Calu3 (cell line): Measurements from ENCODE around the gene ZNF735. TPM values are rescaled to one million over a fixed set of nuclear protein-coding genes. Genes with fewer than 3 reads are reported as not detected.
"Not testable (repeated sequence)": the region's sequence is repeated elsewhere in the genome, so short reads cannot be mapped to it uniquely, and the experiment has no call there.

ENCODE experiments used
- BruUV-seq: library from RNA; stranded (reverse); fragments of 400-500 nt; replicated peaks from 2 replicates; lab custom pipeline; 2021; lab: Mats Ljungman, UMichigan
- CTCF ChIA-PET: fragments of 300-600 bp; sonication (Branson Sonifier 250); formaldehyde crosslinking; loops from one replicate; lab custom pipeline; 2022; ENCODE audit warnings: antibody characterized with exemption; lab: Charles Lee
- DNase-seq: peaks from one replicate; pipeline ENCODE4 v3.0.0; 2022
- H3K27ac Mint-ChIP-seq: one replicate; pipeline ENCODE4 v1.8.0; 2022; ENCODE audit warnings: mixed read lengths; ENCODE audit not compliant: unreplicated experiment
- H3K27me3 Mint-ChIP-seq: one replicate; pipeline ENCODE4 v1.8.0; 2022; ENCODE audit warnings: mixed read lengths; ENCODE audit not compliant: unreplicated experiment
- H3K36me3 Mint-ChIP-seq: one replicate; pipeline ENCODE4 v1.8.0; 2022; ENCODE audit warnings: mild to moderate bottlenecking, moderate library complexity, mixed read lengths; ENCODE audit not compliant: insufficient read depth, unreplicated experiment
- H3K4me1 Mint-ChIP-seq: one replicate; pipeline ENCODE4 v1.8.0; 2022; ENCODE audit warnings: mild to moderate bottlenecking, low read depth, mixed read lengths; ENCODE audit not compliant: unreplicated experiment
- H3K4me3 Mint-ChIP-seq: one replicate; pipeline ENCODE4 v1.8.0; 2022; ENCODE audit warnings: mild to moderate bottlenecking, low read depth, moderate library complexity, mixed read lengths; ENCODE audit not compliant: unreplicated experiment
- H3K9me3 Mint-ChIP-seq: one replicate; pipeline ENCODE4 v1.8.0; 2022; ENCODE audit warnings: low read depth, mixed read lengths; ENCODE audit not compliant: unreplicated experiment
- CTCF ChIP-seq: fragments of 200-600 bp; IDR thresholded peaks from one replicate; pipeline ENCODE4 v1.8.0; 2022; ENCODE audit warnings: antibody characterized with exemption; ENCODE audit not compliant: unreplicated experiment
- intact Hi-C: fragments of 100-400 bp; cut with micrococcal nuclease; formaldehyde crosslinking; loops from one replicate; pipeline ENCODE4 v1.10.0; 2022; ENCODE audit not compliant: unreplicated experiment
- total RNA-seq: library from RNA; stranded (reverse); gene quantifications from 2 replicates; pipeline ENCODE4 v1.2.3, GENCODE V29; 2022

Gene ZNF735
- total RNA-seq, 1 experiment from 2014 or later, result not detected

GRCh38 chr7:64223366-64223765 lies 16.4 kb downstream of the ZNF735 start:
- CTCF ChIA-PET, result no interaction called here
- Mint-ChIP-seq H3K9me3 (peaks cover 10% of the 10 kb centered on the region), H3K27me3 (no peaks in the 10 kb centered on the region), H3K4me1 (no peaks in the 10 kb centered on the region), H3K4me3 (no peak overlapping the region), H3K27ac (no peak overlapping the region), H3K36me3 (no peaks in the 10 kb centered on the region)
- no peak for TF ChIP-seq CTCF
- intact Hi-C loops, result no loop called here
- BruUV-seq, result no TSS peak
- no peak for DNase-seq

GRCh38 chr7:64228174-64228573 lies 21.2 kb downstream of the ZNF735 start, which contains the start of gene ZNF679:
Gene ZNF679, plus strand, starts transcription at chr7:64228474. Its CDS starts 20,644 bp downstream, at chr7:64249118.
- H3K27ac Mint-ChIP-seq, H3K27me3 Mint-ChIP-seq, H3K9me3 Mint-ChIP-seq, DNase-seq, BruUV-seq, intact Hi-C loops, H3K4me1 Mint-ChIP-seq, H3K36me3 Mint-ChIP-seq, CTCF ChIA-PET, H3K4me3 Mint-ChIP-seq: not testable (repeated sequence)

- H3K27ac Mint-ChIP-seq, result no peak overlapping the region
- intact Hi-C loops, result no loop called here
- H3K4me3 Mint-ChIP-seq, result no peak overlapping the region
- H3K36me3 Mint-ChIP-seq, result no peaks in the 10 kb centered on the region
- no peaks in the 10 kb centered on the region for H3K4me1 Mint-ChIP-seq
- H3K27me3 Mint-ChIP-seq, result no peaks in the 10 kb centered on the region
- BruUV-seq, result no TSS peak
- no peak for TF ChIP-seq CTCF
- peaks cover 5% of the 10 kb centered on the region for H3K9me3 Mint-ChIP-seq
- CTCF ChIA-PET, result no interaction called here
- DNase-seq, result no peak
These were observed 59.4 kb downstream of the ZNF735 start for GRCh38 chr7:64266341-64266919.

Other genes starting within 250 kb of the ZNF735 start
- not detected in 2 replicates for gene ZNF722, start 208.4 kb upstream of the ZNF735 start, total RNA-seq
- gene ZNF727, start 161.8 kb upstream of the ZNF735 start, total RNA-seq, result not detected in 2 replicates
- gene ZNF679, start 21.3 kb downstream of the ZNF735 start, total RNA-seq, result not detected in 2 replicates
- 8.6 and 9.2 TPM in 2 replicates for gene ZNF736, start 106.8 kb downstream of the ZNF735 start, total RNA-seq